Dedifferentiated amniotic fluid mesenchymal stem cell (primary cell): ENCODE results near the gene KLF18.
"Not testable (repeated sequence)": the region's sequence is repeated elsewhere in the genome, so short reads cannot be mapped to it uniquely, and the experiment has no call there.

ENCODE experiments used
- DNase-seq: peaks from one replicate; pipeline ENCODE4 v3.0.0-alpha.2; 2016; ENCODE audit errors: extremely low spot score

KLF18 gene

GRCh38 chr1:44141531-44141930, at the start of gene KLF18:
Gene KLF18 (minus strand): TSS chr1:44141631. CDS start chr1:44141631, 0 bp downstream.
- no peak for DNase-seq

- no peak for DNase-seq
Measured at GRCh38 chr1:44174630-44175029, 33.2 kb upstream of the KLF18 start.

GRCh38 chr1:44170281-44170823, 28.9 kb upstream of the KLF18 start:
- no peak for DNase-seq

- no peak for DNase-seq
Measured at GRCh38 chr1:44168520-44169098, 27.2 kb upstream of the KLF18 start.

DNA sequence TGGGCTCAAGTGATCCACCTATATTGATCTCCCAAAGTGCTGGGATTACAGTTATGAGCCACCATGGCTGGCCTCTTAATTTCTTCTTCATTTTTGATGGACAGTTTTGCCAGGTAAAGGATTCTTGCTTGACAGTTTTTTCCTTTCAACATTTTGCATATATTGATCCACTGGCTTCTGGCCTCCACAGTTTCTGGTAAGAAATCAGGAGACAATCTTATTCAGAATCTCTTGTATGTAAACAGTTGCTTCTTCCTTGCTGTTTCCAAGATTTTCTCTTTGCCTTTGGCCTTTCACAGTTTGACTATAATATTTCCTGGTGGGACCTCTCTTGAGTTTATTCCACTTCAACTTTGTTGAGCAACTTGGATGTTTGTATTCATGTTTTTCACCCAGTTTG, 20.1 kb upstream of the KLF18 start:
- no peak for DNase-seq

GRCh38 chr1:44158871-44159270, 17.4 kb upstream of the KLF18 start:
- DNase-seq, result no peak

DNA sequence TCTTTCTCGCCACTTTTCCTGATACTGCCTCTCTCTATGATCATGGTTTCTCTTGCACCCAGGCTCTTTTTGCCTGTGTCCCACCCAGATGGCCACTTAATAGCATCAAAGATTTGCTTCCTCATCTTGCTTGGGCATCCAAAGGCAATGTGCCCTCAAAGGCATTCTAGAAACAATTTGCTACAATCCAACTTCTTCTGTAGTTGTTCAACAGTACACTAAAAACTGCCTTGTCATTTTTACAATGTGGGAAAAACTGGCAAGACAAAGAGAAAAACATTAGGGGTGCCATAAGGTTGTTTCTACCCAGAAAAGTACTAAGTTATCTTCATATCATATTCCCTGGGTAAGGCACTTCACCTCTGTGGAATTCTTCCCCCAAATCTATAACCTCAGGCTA, 16.5 kb upstream of the KLF18 start:
- DNase-seq, result no peak

GRCh38 chr1:44154049-44154448, 12.6 kb upstream of the KLF18 start:
- peak; percentile 48 for DNase-seq

DNA sequence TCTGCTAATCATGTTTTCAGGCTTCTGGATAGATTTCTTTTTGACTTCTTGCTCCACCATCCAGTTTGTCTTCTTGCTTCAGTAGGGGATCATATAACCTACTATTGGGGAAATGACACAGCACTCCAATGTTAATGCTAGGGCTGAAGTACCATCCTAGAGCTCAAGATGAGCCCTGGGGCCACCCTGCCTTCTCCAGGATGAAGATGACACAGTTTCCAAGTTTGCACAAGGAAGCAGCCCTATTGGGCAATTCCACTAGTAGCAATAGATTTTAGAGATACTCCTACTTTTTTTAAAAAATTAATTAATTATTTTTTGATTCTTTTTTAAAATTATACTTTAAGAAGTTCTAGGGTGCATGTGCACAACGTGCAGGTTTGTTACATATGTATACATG, 11.3 kb upstream of the KLF18 start:
- no peak for DNase-seq

DNA sequence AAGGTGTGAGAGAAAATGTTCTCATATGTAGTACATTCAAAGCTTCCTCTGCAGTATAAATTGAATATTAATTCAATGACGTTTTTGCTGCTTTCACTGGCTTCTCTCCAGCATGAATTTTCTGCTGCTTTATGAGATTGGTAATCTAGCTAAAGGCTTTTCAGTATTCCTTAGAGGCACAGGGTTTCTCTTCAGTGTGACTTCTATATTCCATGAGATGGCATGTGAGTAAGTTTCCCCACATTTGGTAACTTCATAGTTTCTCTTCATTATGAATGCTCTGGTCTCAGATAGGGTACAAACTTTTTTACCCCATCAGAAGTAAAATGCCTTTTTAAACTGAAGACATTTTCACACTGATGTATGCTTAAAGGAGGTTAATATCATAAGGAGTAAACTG, 10.4 kb upstream of the KLF18 start:
- no peak for DNase-seq

DNA sequence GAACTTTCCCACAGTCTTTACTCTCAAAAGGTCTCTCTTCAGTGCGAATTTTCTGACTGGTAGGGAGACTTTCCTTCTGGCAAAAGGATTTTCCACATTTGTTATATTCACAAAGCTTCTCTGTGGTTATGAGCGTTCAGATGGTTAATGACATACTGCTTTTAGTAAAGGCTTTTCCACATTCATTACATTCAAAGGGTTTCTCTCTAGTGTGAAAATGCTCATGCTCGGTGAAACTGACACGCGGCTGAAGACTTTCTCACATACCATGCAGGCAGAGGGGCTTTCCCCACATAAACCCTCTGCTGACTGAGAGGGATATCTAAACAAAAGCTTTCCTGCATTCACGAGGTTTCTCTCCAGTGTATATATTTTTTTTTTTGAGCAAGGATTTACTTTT, 9.9 kb upstream of the KLF18 start:
- DNase-seq, result no peak

DNA sequence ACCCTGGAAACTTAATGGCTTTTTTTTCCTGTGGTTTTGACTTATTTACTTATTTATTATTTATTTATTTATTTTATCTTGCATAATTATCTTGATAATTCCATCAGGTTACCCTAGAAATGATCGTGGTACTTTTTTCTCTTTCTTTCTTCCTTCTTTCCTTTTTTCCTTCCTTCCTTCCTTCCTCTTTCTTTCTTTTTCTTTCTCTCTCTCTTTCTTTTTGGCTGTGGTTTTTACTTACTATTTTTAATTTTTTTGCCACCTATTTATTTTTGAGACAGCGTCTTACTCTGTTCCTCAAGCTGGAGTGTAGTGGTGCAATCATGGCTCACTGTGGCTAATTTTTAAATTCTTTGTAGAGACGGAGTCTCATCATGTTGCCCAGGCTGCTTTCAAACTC, 6.2 kb upstream of the KLF18 start:
- DNase-seq, result no peak

GRCh38 chr1:44146536-44147361, 5.3 kb upstream of the KLF18 start:
- DNase-seq, result no peak

DNA sequence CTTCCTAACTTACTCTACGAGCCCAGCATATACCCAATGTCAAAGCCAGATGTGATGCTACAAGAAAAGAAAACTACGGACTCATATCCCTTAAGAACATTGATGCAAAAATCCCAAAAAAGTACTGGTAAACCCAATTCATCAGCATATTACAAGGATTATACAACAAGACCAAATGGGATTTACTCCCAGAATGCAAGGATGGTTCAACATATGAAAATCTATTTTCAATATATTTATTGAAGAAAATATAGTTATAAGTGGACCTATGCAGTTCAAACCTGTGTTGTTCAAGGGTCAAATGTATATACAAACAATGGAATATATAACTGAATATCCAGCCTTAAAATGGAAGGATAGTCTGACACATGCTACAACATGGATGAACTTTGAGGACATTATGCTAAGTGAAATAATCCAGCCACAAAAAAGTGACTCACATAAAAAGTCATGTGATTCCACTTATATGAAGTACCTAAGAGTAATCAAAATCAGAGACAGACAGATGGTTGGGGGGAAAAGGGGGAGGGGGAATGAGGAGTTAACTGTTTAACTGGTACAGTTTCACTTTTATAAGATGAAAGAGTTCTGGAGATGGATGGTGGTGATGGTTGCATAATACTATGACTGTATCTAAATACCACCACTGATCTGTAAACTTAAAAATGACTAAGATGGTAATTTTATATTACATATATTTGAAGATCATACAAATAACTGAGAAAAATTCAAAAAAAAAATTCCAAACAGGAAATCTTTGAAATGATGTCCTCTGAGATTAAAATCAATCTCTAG, 3.7 kb upstream of the KLF18 start:
- DNase-seq, result no peak

GRCh38 chr1:44139565-44139964, 1.9 kb downstream of the KLF18 start:
- not testable (repeated sequence) for DNase-seq

DNA sequence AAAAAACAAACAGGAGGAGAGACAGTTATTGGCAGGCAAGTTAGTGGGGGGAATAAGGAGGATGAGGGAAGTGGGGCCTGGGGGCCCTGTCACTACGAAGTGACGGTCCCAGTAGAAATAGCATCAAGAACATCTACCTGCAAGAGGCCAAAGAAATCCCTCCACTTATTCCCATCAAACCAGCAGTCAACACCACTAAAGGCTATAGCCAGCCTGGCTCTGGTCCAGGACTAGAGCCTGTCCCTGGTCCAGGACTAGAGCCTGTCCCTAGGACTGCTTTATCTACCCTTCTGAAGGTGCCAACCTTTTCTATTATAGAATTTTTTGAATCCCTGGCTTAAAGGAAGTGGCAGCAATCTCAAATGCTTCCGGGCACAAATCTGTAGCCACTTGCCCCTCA, 3.2 kb downstream of the KLF18 start:
- no peak for DNase-seq

- no peak for DNase-seq
Measured at GRCh38 chr1:44135886-44136285, 5.5 kb downstream of the KLF18 start.

- no peak for DNase-seq
Measured at GRCh38 chr1:44134071-44134920, 7.1 kb downstream of the KLF18 start.

GRCh38 chr1:44131411-44131810, 10.0 kb downstream of the KLF18 start:
- DNase-seq, result no peak

- DNase-seq, result no peak
Measured at GRCh38 chr1:44129616-44130500, 11.6 kb downstream of the KLF18 start.
